ENCODE data around the gene SHISAL1.

GRCh38 chr22:44292521-44292920, 20.2 kb downstream of the SHISAL1 start:
- TF ChIP-seq CTCF (IDR thresholded peaks at IDR 0.05) (no peak), EZH2 (IDR thresholded peaks at IDR 0.05; ENCODE audit: borderline replicate concordance, insufficient read depth, low read depth, low read length, poor library complexity, severe bottlenecking) (no peak)
